ENCODE results near the gene LSR.

GRCh38 chr19:35213663-35214632 is 34.9 kb upstream of the LSR start:
- TF ChIP-seq POLR2A (IDR thresholded peaks at IDR 0.05) (peak in 1 of 2 donors; percentile 67), CTCF (IDR thresholded peaks at IDR 0.05) (no peak)
